Measurements from ENCODE around the gene ZNF785.
A peak's percentile ranks its signal among the peaks of the same experiment; 100 is the strongest.
"Not testable (repeated sequence)": the region's sequence is repeated elsewhere in the genome, so short reads cannot be mapped to it uniquely, and the experiment has no call there.

Gene ZNF785

DNA sequence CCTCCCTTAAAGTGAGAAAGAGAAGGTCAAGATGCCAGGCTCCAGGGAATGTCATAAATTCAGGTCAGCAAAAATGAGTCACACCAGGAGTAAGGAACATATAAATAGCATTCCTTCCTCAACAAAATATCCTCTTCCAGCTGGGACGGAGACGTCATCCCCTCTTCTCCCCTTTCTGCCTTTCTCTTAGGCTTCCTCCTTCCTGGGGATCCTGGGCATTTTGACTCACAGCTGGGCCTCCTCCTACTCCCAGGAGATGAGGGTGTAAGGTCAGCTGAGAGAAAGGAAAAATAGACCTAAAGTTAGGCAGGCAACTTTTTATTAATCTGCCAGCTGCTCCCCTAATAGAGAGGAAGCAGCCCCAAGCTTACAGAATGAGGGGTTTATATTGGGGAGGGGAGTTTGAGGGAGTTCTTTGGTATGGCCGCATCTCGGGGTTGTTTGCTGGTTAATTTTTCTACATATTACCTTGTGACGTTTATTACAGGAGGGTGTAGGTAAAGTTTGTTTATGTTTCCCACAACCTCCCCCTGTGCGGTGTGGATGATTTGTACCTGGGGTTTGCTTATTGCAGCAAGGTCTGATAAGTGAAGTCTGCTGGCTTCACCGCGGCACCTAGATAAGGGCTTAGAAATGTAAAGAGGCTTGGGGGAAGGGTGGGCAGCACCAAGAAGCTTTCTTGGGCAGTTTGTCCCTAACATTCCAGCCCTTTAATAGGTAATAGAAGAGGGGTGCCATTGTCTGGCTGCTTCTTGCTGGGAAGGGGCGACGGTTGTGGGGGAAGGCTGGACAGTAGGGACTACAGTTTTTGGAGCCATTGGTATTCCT, 43.8 kb downstream of the ZNF785 start:
- no peak for DNase-seq (ENCODE audit: low spot score)
- in situ Hi-C loops (cut with MboI; ENCODE audit: low pct_unique_long_range_greater_than_20kb, low sequenced_read_pairs, unreplicated experiment), result loop anchor here (25.0 kb wide), 1 partner anchor 96 kb away; no protein-coding TSS in a partner anchor

DNA sequence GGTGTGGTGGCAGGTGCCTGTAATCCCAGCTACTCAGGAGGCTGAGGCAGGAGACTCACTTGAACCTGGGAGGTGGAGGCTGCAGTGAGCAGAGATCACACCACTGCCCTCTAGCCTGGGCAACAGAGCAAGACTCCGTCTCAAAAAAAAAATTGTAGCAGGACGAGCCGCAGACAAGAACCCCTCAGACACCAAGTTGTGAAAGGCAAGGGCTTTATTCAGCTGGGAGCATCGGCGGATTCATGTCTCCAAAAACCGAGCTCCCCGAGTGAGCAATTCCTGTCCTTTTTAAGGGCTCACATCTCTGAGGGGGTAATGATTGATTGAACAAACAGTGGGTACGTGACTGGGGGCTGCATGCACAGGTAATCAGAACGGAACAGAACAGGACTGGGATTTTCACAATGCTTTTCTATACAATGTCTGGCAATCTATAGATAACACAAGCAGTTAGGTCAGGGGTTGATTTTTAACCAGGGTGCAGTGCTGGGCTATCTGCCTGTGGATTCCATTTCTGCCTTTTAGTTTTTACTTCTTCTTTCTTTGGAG, 44.5 kb downstream of the ZNF785 start:
- in situ Hi-C loops (cut with MboI; ENCODE audit: low pct_unique_long_range_greater_than_20kb, low sequenced_read_pairs, unreplicated experiment), result loop anchor here (25.0 kb wide), 1 partner anchor 96 kb away; no protein-coding TSS in a partner anchor
- not testable (repeated sequence) for DNase-seq (ENCODE audit: low spot score)

More for the DNA sequence above, 43.8 kb downstream of the ZNF785 start:
- TF ChIP-seq, protein P1, sequence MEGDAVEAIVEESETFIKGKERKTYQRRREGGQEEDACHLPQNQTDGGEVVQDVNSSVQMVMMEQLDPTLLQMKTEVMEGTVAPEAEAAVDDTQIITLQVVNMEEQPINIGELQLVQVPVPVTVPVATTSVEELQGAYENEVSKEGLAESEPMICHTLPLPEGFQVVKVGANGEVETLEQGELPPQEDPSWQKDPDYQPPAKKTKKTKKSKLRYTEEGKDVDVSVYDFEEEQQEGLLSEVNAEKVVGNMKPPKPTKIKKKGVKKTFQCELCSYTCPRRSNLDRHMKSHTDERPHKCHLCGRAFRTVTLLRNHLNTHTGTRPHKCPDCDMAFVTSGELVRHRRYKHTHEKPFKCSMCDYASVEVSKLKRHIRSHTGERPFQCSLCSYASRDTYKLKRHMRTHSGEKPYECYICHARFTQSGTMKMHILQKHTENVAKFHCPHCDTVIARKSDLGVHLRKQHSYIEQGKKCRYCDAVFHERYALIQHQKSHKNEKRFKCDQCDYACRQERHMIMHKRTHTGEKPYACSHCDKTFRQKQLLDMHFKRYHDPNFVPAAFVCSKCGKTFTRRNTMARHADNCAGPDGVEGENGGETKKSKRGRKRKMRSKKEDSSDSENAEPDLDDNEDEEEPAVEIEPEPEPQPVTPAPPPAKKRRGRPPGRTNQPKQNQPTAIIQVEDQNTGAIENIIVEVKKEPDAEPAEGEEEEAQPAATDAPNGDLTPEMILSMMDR (IDR thresholded peaks at IDR 0.05; ENCODE audit: extremely low read depth, insufficient read depth, missing control alignments), result no peak

DNA sequence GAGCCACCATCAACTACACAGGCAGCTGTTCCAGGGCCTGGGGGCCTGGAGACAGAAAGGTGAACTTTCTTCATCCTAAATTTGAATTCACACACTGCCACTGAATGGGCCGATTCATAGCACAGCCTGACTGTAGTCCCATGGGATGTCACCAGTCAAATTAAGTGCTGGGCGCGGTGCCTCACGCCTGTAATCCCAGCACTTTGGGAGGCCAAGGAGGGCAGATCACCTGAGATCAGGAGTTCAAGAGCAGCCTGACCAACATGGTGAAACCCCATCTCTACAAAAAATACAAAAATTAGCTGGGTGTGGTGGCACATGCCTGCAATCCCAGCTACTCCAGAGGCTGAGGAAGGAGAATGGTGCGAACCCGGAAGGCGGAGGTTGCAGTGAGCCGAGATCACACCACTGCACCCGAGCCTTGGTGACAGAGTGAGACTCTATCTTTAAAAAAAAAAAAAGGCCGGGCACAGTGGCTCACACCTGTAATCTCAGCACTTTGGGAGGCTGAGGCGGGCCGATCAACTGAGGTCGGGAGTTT, 45.4 kb downstream of the ZNF785 start:
- DNase-seq (ENCODE audit: low spot score), result not testable (repeated sequence)
- in situ Hi-C loops (cut with MboI; ENCODE audit: low pct_unique_long_range_greater_than_20kb, low sequenced_read_pairs, unreplicated experiment), result loop anchor here (10.0 to 25.0 kb wide), 2 partner anchors 85 to 97 kb away; no protein-coding TSS in a partner anchor

DNA sequence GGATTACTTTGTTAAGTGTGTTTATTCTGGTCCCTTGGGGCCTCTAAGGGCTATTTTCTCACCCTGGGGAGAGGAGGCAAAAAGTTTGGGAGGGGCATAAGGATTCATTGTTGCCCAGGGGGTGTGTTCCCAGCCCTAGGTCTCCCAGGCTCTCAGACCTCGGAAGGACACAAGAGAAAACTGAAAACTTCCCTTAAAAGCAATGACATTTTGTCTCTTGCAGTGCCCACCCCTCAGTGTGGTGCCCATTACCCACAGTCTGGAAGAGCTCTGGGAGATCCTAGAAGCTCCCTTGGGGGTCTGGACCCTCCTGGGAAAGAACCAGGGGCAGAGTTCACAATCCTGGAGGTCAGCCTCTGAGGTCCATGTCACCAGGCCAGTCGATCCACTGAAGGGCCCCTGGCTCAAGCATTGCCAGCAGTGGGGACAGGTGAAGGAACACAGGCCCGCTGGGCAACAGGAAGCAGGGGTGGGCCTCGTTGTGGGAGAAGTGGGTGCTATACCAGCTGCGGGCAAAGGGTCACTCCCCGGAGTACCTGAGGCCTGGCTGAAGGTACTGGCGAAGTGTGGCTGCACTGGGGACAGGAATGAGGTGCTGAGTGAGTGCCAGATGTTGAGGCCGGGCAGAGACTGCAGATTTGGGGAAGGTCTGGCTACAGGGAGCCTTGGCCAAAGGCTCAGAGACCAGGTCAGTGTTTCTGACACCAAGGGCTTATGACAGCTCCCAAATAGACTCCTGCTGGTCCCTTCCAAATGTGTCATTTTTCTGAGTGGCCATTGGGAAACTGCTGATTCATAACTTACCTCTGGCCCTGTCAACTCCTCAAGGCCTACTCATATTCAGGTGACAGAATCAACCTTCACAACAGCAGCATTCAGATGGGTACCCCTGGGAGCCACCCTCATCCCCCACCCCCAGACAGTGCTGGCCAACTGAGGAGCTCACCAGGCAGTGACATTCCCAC, 46.2 kb downstream of the ZNF785 start:
- no peak for DNase-seq (ENCODE audit: low spot score)
- in situ Hi-C loops (cut with MboI; ENCODE audit: low pct_unique_long_range_greater_than_20kb, low sequenced_read_pairs, unreplicated experiment), result loop anchor here (10.0 to 25.0 kb wide), 2 partner anchors 84 to 98 kb away; no protein-coding TSS in a partner anchor
- TF ChIP-seq, protein P1 (IDR thresholded peaks at IDR 0.05; ENCODE audit: extremely low read depth, insufficient read depth, missing control alignments), result no peak

DNA sequence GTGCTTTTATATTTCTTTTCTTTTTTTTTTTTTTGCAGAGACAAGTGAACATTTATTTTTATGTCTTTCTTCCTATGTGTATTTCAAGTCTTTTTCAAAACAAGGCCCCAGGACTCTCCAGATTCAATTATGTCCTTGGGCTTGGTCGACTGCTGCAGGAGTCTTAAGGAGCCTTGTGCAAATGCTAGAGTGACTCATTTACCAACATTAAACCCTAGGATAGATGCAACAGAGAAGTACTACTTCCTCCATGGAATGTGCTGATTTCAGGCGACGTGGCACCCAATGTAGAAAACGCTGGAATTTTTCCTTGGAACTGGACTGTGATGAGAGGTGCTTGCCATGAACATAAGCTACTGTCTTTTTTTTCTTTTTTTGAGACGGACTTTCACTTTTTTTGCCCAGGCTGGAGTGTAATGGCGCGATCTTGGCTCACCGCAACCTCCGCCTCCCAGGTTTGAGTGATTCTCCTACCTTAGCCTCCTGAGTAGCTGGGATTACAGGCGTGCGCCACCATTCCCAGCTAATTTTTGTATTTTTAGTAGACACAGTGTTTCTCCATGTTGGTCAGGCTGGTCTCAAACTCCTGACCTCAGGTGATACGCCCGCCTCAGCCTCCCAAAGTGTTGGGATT, 49.0 kb downstream of the ZNF785 start:
- in situ Hi-C loops (cut with MboI; ENCODE audit: low pct_unique_long_range_greater_than_20kb, low sequenced_read_pairs, unreplicated experiment), result loop anchor here (10.0 to 25.0 kb wide), 2 partner anchors 82 to 101 kb away; no protein-coding TSS in a partner anchor
- not testable (repeated sequence) for DNase-seq (ENCODE audit: low spot score)

DNA sequence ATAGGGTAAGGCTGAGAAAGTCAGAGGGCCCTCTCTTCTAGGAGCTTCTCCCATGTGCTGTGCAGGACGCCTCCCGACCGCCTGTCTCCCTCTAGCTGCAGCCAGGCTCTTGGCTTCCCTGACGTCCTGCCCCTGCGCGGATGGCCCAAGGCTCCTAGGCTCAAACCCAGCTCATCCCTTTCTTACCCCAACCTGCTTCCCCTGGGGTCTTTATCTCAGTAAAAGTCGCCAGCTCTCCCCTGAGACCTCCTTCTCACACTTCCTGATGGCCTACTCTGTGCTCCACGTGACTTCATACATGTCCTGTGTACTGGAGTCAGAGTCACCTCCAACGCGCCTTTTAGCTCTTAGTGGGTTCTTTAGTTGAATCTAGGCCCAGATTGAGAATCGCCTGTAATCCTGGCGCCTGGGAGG, 49.7 kb downstream of the ZNF785 start:
- DNase-seq (ENCODE audit: low spot score), result peak; percentile 83
- in situ Hi-C loops (cut with MboI; ENCODE audit: low pct_unique_long_range_greater_than_20kb, low sequenced_read_pairs, unreplicated experiment), result loop anchor here (10.0 to 25.0 kb wide), 2 partner anchors 81 to 102 kb away; no protein-coding TSS in a partner anchor
- TF ChIP-seq, protein P1 (IDR thresholded peaks at IDR 0.05; ENCODE audit: extremely low read depth, insufficient read depth, missing control alignments), result peak; percentile 74

DNA sequence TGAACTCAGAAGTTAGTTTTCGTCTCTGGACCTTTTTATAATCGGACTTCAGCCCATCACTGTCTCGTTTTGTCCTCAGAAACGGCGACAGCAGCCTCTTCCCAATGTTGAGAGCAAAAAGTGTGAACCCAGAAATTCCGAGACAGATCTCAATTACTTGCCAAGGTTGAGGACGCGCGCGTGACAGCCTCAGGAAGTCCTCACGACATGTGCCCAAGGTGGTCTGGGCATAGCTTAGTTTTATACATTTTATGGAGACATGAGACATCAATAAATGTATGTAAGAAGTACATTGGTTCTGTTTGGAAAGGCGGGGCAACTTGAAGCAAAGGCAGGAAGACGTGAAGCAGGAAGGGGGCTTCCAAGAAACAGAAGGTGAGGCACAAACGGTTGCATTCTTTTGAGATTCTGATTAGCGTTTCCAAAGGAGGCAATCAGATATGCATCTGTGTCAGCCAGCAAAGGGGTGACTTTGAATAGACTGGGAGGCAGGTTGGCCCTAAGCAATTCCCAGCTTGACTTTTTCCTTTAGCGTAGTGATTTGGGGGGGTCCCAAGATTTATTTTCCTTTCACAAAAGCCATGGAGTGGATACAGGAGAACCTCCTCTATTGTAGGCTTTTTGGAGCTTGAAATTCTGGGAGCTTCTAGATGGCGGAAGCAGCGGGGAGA, 50.3 kb downstream of the ZNF785 start:
- TF ChIP-seq, protein P1 (IDR thresholded peaks at IDR 0.05; ENCODE audit: extremely low read depth, insufficient read depth, missing control alignments), result no peak
- in situ Hi-C loops (cut with MboI; ENCODE audit: low pct_unique_long_range_greater_than_20kb, low sequenced_read_pairs, unreplicated experiment), result loop anchor here (10.0 to 25.0 kb wide), 2 partner anchors 80 to 102 kb away; no protein-coding TSS in a partner anchor
- no peak for DNase-seq (ENCODE audit: low spot score)
